Stimulated activated CD4-positive, alpha-beta T cell treated with anti-CD3 and anti-CD28 coated beads, TNF-alpha, amount 100 ng/mL, for 24 hours (primary cell): ENCODE data around the gene CAMK2N1.
A peak's percentile ranks its signal among the peaks of the same experiment; 100 is the strongest.

Source experiments
- DNase-seq, 3 experiments: peaks; one replicate each; pipeline ENCODE4 v3.0.0-alpha.2; 2020; ENCODE audit warnings: low read depth in 3 of 3

CAMK2N1 gene

DNA sequence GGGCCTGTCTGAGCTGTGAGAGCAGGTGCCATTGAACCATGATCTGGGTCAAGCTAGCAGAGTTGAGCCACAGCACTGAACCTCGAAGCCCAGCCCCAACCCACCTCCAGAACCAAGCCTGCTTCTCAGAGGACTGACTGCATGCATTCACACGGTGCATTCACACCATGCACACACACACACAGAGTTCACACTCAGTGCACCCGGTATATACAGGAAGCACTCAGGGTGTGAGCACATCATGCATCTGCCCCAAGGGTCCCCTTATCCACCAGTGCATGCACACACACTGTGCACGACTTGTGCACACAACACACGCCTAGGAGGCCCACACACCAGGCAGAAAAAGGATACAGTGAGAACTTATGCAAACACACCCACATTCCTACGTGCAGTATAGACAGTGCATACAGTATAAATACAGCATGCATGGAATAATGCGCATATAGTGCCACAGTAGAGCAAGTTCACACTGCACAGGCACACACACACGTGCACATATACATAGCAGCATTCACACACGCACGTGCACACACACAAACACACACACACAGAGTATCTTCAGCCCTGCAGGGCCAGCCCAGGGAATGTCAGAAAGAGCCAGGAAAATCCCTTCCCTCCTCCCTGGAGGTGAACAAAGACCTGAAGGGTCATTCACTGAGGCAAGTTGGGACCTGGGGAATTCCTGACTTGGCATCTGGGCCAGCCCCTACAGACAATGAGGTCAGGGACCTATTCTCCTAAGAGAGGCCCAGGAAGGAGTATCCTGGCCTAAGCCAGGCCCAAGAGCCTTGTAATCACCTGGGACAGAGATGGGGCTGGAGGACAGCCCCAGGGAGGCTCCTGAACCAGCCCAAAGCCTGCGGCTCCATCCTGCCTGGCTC is 42.1 kb downstream of the CAMK2N1 start:
- DNase-seq: no peak

DNA sequence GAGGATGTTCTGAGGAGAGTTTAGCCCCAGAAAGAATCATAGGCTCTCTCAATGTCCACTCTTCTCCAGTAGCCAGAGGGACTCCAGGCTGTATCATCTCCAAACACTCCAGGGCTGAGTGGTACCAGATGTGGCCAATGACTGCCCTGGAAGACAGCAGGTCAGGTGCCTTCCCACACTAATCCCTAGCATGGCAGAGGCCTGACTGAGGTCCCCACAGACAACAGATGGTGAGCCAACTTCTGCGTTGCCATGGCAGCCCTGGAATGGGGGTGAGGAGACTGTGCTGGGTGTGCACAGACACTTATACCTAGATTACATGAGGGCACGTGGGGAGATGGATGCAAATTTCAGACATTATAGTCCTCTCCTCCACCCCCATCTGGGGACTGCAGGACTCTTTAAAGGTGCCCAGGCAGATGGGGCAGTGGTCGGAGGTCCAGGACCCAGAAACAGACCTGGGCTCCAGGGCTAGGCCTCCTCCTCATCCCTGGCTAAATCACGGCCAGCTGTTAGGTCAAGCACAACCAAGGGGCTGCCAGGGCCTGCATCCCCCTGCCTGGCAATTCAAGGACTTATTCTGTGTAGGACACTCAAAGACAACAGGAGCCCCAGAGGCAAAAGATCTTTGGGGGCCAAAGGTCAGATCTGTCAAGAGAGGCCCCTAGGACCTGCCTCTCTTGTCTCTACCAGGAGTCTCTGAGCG is 42.9 kb downstream of the CAMK2N1 start:
- no peak for DNase-seq

DNA sequence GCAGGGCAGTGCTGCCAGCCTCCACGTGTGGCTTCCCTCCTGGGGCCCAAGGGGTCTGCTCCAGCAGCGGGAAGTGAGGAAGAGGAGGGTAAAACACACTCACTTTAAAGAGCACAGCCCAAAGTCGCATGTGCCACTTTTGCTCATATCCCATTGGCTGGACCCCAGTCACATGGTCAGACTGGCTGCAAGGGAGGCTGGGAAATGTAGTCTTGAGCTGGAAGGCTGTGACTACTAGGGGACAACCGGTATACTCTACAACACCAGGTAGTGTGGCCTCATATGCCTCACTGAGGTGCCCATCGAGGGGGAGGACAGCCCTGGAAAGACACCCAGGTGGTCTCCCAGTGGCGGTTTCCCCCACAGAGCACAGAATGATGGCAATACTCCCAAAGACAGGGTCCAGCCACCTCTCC is 45.2 kb downstream of the CAMK2N1 start:
- peak; percentile 9 to 42 (median 19) for DNase-seq

DNA sequence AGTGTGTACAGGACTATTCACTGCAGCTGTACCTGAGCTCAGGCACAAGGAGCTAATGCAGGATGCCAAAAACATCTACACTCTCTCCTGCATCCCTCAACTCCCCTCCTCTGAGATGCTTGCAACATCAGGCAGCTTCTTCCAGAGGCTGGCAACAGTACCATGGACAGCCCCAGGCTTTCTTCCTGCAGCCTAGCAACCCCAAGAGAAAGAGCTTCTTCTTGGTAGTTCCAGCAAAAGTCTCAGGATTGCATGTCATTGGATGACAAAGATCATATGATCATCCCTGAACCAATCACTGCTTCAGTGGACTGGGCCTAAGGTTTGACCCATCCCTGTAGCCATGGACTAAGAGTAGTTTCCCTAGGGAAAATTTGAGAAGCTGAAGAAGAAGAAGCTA is 46.7 kb downstream of the CAMK2N1 start:
- DNase-seq: no peak

DNA sequence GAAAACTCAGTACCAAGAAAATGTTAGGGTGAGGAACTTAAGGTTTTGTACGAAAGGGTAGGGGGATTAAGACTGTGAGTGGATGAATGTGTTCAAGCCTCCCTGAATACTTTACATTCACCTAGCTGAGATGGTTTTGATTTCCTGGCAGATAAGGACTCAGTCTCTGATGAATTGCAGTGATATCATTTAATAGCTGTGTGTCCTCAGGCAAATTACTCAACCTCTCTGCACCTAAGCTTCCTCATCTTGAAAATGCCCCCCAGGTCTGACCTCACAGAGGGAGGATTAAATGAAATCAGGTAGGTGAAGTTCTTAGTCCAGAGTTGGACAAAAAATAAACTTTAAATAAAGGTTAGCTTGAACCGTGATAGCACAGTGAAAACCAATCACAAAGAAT is 48.4 kb downstream of the CAMK2N1 start:
- DNase-seq: no peak

DNA sequence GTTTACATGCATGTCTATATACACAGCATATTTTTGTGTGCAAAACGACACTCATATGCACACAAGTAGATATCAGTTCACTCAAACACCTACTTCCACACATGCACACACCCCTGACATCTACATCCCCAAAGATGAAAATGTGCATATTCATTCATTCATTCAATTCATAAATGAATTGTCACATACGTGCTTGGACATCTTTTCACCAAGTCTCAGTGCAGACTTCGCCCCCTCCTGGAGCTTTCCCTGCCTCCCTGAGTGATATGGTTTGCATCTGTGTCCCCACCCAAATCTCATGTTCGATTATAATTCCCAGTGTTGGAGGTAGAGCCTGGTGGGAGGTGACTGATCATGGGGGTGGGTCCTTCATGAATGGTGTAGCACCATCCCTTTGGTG is 53.1 kb downstream of the CAMK2N1 start:
- DNase-seq: no peak
